HEK293T (cell line): Measurements from ENCODE around the gene GAS2L1.

Experiments
- CTCF ChIA-PET: fragments of 350-600 bp; formaldehyde crosslinking; extraction: SDS; loops from one replicate; lab custom pipeline; 2021; ENCODE audit warnings: antibody characterized with exemption, inconsistent platforms; lab: Yijun Ruan, JAX
- POLR2A ChIA-PET: fragments of 350-600 bp; formaldehyde crosslinking; extraction: SDS; loops from one replicate; lab custom pipeline; 2020; ENCODE audit warnings: antibody characterized with exemption, inconsistent platforms; lab: Yijun Ruan, JAX
- DNase-seq: peaks from one replicate; pipeline ENCODE4 v3.0.0; 2012; ENCODE audit warnings: mixed read lengths; ENCODE audit errors: extremely low spot score
- ARNT ChIP-seq: fragments of 450-650 bp; IDR thresholded peaks from 2 replicates; pipeline ENCODE4 v1.6.1; 2017; ENCODE audit warnings: mild to moderate bottlenecking
- BHLHE40 ChIP-seq: fragments of 450-650 bp; IDR thresholded peaks from 2 replicates; pipeline ENCODE4 v1.6.1; 2016; ENCODE audit warnings: mild to moderate bottlenecking, moderate library complexity, borderline replicate concordance
- CTBP1 ChIP-seq: fragments of 450-650 bp; IDR thresholded peaks from 2 replicates; pipeline ENCODE4 v1.6.1; 2016; ENCODE audit warnings: borderline replicate concordance
- ELF4 ChIP-seq: fragments of 450-650 bp; IDR thresholded peaks from 2 replicates; pipeline ENCODE4 v1.6.1; 2017; ENCODE audit warnings: antibody characterized with exemption
- FOXA1 ChIP-seq: fragments of 450-650 bp; IDR thresholded peaks from 2 replicates; pipeline ENCODE4 v1.6.1; 2016; ENCODE audit warnings: mild to moderate bottlenecking
- FOXK2 ChIP-seq: fragments of 450-650 bp; IDR thresholded peaks from 2 replicates; pipeline ENCODE4 v1.6.1; 2016; ENCODE audit warnings: mild to moderate bottlenecking
- FOXM1 ChIP-seq: fragments of 450-650 bp; IDR thresholded peaks from 2 replicates; pipeline ENCODE4 v1.6.1; 2017; ENCODE audit warnings: mild to moderate bottlenecking, borderline replicate concordance
- HDGF ChIP-seq: fragments of 450-650 bp; IDR thresholded peaks from 2 replicates; pipeline ENCODE4 v1.6.1; 2017; ENCODE audit warnings: antibody characterized with exemption, borderline replicate concordance
- L3MBTL2 ChIP-seq: fragments of 450-650 bp; conservative IDR thresholded peaks from 2 replicates; pipeline ENCODE4 v1.6.1; 2016; ENCODE audit warnings: mild to moderate bottlenecking
- LEF1 ChIP-seq: fragments of 450-650 bp; IDR thresholded peaks from 2 replicates; pipeline ENCODE4 v1.6.1; 2017; ENCODE audit warnings: mild to moderate bottlenecking, borderline replicate concordance
- NFRKB ChIP-seq: fragments of 450-650 bp; IDR thresholded peaks from 2 replicates; pipeline ENCODE4 v1.6.1; 2016; ENCODE audit warnings: mild to moderate bottlenecking, moderate library complexity
- SP1 ChIP-seq: fragments of 450-650 bp; IDR thresholded peaks from 2 replicates; pipeline ENCODE4 v1.6.1; 2017
- SUZ12 ChIP-seq: fragments of 450-650 bp; IDR thresholded peaks from 2 replicates; pipeline ENCODE4 v1.6.1; 2016; ENCODE audit warnings: mild to moderate bottlenecking
- TARDBP ChIP-seq: fragments of 450-650 bp; IDR thresholded peaks from 2 replicates; pipeline ENCODE4 v1.6.1; 2016
- ZNF384 ChIP-seq: fragments of 450-650 bp; IDR thresholded peaks from 2 replicates; pipeline ENCODE4 v1.6.1; 2016
- TF ChIP-seq, protein P1 (sequence below): fragments of 450-650 bp; IDR thresholded peaks from 2 replicates; pipeline ENCODE4 v1.6.1; 2016

GAS2L1 gene

DNA sequence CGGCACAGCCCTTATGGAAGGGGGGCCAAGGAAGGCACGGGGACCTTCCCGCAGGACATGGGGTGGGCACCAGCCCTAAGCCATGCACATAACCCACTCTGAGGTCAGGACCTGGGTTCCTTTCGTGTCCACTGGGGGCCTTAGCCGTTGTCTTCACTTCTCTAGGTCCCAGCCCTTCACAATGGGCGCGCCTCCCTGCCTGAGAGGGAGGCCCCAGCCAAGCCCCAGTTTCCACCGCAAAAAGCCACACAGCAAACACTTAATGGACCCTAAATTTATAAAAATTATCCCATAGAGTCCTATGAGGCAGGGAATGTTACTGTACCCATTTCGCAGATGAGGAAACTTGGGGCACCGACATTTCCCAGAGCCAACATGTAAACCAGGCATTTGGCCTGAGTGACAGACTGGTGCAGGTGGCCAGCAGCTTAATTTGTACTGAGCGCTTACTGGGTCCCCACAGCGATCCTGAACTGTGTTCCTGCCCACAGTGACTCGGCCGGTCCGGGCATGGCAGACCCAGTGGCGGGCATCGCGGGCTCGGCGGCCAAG, 1.2 kb downstream of the GAS2L1 start:
- TF ChIP-seq FOXM1 (0 out of 2 replicates have a peak, but pooled peaks have one; percentile 35), NFRKB (no peak), FOXA1 (no peak), BHLHE40 (no peak)
- ChIA-PET POLR2A (no interaction called here), CTCF (no interaction called here)

DNA sequence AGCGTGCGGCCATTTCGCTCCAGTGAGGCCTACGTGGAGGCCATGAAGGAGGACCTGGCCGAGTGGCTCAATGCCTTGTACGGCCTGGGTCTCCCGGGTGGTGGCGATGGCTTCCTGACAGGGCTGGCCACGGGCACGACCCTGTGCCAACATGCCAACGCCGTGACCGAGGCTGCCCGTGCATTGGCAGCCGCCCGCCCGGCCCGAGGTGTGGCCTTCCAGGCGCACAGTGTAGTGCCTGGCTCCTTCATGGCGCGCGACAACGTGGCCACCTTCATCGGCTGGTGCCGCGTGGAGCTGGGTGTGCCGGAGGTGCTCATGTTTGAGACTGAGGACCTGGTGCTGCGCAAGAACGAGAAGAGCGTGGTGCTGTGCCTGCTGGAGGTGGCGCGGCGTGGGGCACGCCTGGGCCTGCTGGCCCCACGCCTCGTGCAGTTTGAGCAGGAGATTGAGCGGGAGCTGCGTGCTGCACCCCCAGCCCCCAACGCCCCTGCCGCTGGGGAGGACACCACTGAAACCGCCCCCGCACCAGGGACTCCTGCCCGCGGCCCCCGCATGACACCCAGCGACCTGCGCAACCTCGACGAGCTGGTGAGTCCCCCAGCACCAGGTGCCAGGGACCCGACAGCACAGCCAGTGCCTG, 1.8 kb downstream of the GAS2L1 start:
- CTCF ChIA-PET: no interaction called here
- TF ChIP-seq FOXM1 (no peak), FOXA1 (no peak), ELF4 (no peak), ZNF384 (no peak), L3MBTL2 (no peak), ARNT (no peak), SUZ12 (no peak)
- TF ChIP-seq, protein P1, sequence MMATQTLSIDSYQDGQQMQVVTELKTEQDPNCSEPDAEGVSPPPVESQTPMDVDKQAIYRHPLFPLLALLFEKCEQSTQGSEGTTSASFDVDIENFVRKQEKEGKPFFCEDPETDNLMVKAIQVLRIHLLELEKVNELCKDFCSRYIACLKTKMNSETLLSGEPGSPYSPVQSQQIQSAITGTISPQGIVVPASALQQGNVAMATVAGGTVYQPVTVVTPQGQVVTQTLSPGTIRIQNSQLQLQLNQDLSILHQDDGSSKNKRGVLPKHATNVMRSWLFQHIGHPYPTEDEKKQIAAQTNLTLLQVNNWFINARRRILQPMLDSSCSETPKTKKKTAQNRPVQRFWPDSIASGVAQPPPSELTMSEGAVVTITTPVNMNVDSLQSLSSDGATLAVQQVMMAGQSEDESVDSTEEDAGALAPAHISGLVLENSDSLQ: no peak
- POLR2A ChIA-PET: no interaction called here
- DNase-seq: no peak

More for the DNA sequence above, 1.2 kb downstream of the GAS2L1 start:
- DNase-seq: no peak

GRCh38 chr22:29308791-29309262, 2.4 kb downstream of the GAS2L1 start:
- ChIA-PET POLR2A (no interaction called here), CTCF (no interaction called here)
- DNase-seq: no peak
- TF ChIP-seq FOXK2: no peak
- TF ChIP-seq ARNT: no peak
- no peak for TF ChIP-seq FOXM1
- no peak for TF ChIP-seq L3MBTL2
- TF ChIP-seq, protein P1: no peak
- TF ChIP-seq FOXA1: no peak
- no peak for TF ChIP-seq SP1

- CTCF ChIA-PET: no interaction called here
- no peak for TF ChIP-seq LEF1
- no peak for TF ChIP-seq ELF4
- POLR2A ChIA-PET: no interaction called here
- no peak for DNase-seq
These were observed 3.0 kb downstream of the GAS2L1 start for GRCh38 chr22:29309332-29310064.

GRCh38 chr22:29310065-29310862, 3.8 kb downstream of the GAS2L1 start:
- no peak for TF ChIP-seq ARNT
- TF ChIP-seq BHLHE40: no peak
- no peak for TF ChIP-seq ELF4
- no peak for TF ChIP-seq CTBP1
- no peak for TF ChIP-seq FOXK2
- TF ChIP-seq SP1: no peak
- TF ChIP-seq L3MBTL2: no peak
- TF ChIP-seq LEF1: no peak
- no peak for TF ChIP-seq HDGF
- DNase-seq: no peak
- ChIA-PET CTCF (no interaction called here), POLR2A (no interaction called here)

- ChIA-PET CTCF (no interaction called here), POLR2A (no interaction called here)
- no peak for TF ChIP-seq CTBP1
- TF ChIP-seq ZNF384: no peak
- no peak for TF ChIP-seq L3MBTL2
- no peak for TF ChIP-seq HDGF
- TF ChIP-seq FOXA1: no peak
- no peak for TF ChIP-seq BHLHE40
- no peak for TF ChIP-seq SUZ12
- no peak for TF ChIP-seq FOXM1
- no peak for TF ChIP-seq FOXK2
- TF ChIP-seq, protein P1: no peak
- TF ChIP-seq ELF4: no peak
- TF ChIP-seq LEF1: no peak
- no peak for TF ChIP-seq TARDBP
- TF ChIP-seq ARNT: no peak
- no peak for TF ChIP-seq SP1
- no peak for TF ChIP-seq NFRKB
- peak; percentile 83 for DNase-seq
These were observed 4.5 kb downstream of the GAS2L1 start for GRCh38 chr22:29310863-29311339.
